ENCODE measurements around the gene CCDC33.

DNA sequence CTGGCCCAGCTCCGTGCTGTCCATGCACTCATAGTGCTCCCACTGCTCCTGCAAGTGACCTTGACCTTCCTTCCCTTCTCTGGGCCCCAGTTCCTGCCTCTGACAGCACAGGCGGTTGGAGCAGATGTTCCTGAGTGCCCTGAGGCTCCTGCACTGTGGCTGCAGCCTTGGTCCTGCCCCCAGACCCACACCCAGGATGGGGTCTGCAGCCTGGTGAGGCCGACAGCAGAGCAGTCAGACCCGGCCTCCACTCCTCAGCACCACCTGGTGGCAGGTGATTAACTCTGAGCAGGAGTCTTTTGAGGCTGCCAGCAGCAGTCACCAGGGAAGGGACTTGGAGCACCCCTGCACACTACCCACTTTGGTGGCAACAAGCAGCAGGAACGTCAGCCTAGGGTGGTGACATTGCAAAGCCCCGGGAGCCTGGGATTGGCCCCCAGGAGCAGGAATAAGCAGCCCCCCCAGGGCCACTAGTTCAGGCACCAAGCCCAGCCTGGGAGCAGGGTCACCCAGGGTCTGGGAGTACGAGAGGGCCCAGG is 66.8 kb downstream of the CCDC33 start:
- TF ChIP-seq, protein P1, sequence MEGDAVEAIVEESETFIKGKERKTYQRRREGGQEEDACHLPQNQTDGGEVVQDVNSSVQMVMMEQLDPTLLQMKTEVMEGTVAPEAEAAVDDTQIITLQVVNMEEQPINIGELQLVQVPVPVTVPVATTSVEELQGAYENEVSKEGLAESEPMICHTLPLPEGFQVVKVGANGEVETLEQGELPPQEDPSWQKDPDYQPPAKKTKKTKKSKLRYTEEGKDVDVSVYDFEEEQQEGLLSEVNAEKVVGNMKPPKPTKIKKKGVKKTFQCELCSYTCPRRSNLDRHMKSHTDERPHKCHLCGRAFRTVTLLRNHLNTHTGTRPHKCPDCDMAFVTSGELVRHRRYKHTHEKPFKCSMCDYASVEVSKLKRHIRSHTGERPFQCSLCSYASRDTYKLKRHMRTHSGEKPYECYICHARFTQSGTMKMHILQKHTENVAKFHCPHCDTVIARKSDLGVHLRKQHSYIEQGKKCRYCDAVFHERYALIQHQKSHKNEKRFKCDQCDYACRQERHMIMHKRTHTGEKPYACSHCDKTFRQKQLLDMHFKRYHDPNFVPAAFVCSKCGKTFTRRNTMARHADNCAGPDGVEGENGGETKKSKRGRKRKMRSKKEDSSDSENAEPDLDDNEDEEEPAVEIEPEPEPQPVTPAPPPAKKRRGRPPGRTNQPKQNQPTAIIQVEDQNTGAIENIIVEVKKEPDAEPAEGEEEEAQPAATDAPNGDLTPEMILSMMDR (IDR thresholded peaks at IDR 0.05; ENCODE audit: insufficient read depth, low read depth, low read length) = peak; percentile 35
- TF ChIP-seq EZH2 (IDR thresholded peaks at IDR 0.05; ENCODE audit: insufficient read depth, low read length) = no peak
